HS-27A (cell line): Measurements from ENCODE around the gene FAP.

Experiments used
- DNase-seq: peaks from one replicate; pipeline ENCODE4 v3.0.0-alpha.2; 2012; ENCODE audit warnings: low read depth, missing footprints

The FAP gene

GRCh38 chr2:162184821-162185450, 58.3 kb downstream of the FAP start:
- no peak for DNase-seq

GRCh38 chr2:162184359-162184758, 58.9 kb downstream of the FAP start:
- no peak for DNase-seq

- no peak for DNase-seq
These were observed 60.9 kb downstream of the FAP start for GRCh38 chr2:162182395-162182794.

GRCh38 chr2:162177301-162177700, 65.9 kb downstream of the FAP start:
- no peak for DNase-seq

- DNase-seq: no peak
These were observed 67.5 kb downstream of the FAP start for GRCh38 chr2:162175714-162176113.

- no peak for DNase-seq
These were observed 68.5 kb downstream of the FAP start for GRCh38 chr2:162174746-162175145.

GRCh38 chr2:162172802-162173370, 70.4 kb downstream of the FAP start:
- DNase-seq: no peak

- no peak for DNase-seq
These were observed 76.5 kb downstream of the FAP start for GRCh38 chr2:162166745-162167144.

GRCh38 chr2:162166174-162166573, 77.1 kb downstream of the FAP start:
- no peak for DNase-seq

GRCh38 chr2:162164802-162165201, 78.4 kb downstream of the FAP start:
- DNase-seq: no peak

- DNase-seq: no peak
These were observed 83.8 kb downstream of the FAP start for GRCh38 chr2:162159446-162159845.

- no peak for DNase-seq
These were observed 87.1 kb downstream of the FAP start for GRCh38 chr2:162156149-162156548.

GRCh38 chr2:162155093-162155492, 88.2 kb downstream of the FAP start:
- DNase-seq: no peak

GRCh38 chr2:162153608-162154224, 89.5 kb downstream of the FAP start:
- no peak for DNase-seq

- no peak for DNase-seq
These were observed 91.1 kb downstream of the FAP start, which contains the start of gene GCG for GRCh38 chr2:162152147-162152546. GCG (minus strand) TSS chr2:162152247; CDS start chr2:162149178, 3,069 bp downstream.

- no peak for DNase-seq
These were observed 93.3 kb downstream of the FAP start for GRCh38 chr2:162149940-162150339.

GRCh38 chr2:162149466-162149865, 93.8 kb downstream of the FAP start:
- DNase-seq: no peak

GRCh38 chr2:162148956-162149355, 94.3 kb downstream of the FAP start:
- no peak for DNase-seq

- no peak for DNase-seq
These were observed 99.3 kb downstream of the FAP start for GRCh38 chr2:162143969-162144368.

GRCh38 chr2:162138310-162138709, 104.9 kb downstream of the FAP start:
- DNase-seq: no peak

- no peak for DNase-seq
These were observed 115.8 kb downstream of the FAP start for GRCh38 chr2:162127422-162127821.

GRCh38 chr2:162126527-162126926, 116.7 kb downstream of the FAP start:
- DNase-seq: no peak

- no peak for DNase-seq
These were observed 117.1 kb downstream of the FAP start for GRCh38 chr2:162126111-162126519.

- DNase-seq: no peak
These were observed 118.1 kb downstream of the FAP start for GRCh38 chr2:162125138-162125537.
